ENCODE measurements around the gene HOXC13.

HOXC13 gene

DNA sequence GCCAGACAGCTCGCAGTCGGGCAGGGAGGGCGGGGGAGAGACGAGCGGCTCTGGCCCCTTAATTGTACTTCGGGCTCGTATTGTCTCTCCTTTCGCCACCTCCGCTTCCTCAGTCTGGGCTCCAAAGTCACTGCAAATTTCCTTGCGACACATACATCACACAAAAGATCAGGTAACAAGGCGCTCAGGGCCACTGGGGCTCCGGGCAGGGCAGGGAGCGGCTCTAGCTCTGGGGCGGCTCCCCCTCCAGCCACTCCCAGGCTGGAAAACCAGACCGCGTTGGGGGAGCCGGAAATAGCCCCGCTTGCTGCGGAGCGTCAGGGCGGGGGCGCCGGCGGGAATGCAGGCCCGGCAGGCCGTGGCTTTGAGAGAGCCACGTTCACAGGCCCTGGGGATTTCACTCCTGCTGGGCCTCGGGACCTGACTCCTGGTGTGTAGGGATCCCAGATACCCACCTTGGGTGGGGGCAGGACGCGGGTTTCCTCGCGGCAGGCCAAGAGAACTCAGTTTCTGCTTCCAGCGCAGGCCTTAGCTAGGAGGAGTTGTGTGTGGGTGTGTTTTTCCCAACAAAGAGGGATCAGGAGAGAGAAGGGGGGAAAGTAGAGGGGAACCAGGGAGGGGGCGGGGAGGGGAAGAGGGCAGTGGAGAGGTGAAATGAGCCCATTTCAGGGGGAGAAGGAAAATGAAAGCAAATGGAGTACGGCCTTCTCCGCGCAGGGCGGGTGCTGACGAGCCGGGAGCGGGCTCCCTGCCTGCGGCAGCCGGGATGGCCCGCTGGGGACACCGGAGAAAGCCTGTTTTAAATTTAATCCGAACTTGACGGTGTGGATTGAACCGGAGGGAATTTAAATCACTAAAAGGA, 57.0 kb downstream of the HOXC13 start:
- DNase-seq: no peak

Measured in NCI-H1436 treated with DMSO at 0.1 percent for 48 hours (cell line).